ENCODE data around the gene TLL1.

DNA sequence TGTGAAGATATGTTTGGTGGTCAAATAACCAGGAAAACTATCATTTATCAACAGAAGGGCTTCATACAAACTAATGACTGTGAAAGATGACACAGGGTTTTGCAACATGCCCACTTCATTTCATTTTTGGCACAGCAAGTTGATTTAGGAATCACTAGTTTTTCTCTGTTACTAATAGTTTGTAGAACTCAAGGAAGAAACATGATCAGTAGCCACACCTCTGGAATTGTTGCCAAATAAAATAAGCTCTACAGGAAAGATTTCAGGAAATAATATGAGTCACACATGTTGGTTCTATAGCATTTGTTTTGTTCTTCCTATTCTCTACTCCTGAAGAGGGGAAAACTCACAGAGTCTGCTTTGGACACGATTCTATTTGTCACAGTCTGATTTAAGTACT is 255.4 kb downstream of the TLL1 start:
- TF ChIP-seq, protein P1, sequence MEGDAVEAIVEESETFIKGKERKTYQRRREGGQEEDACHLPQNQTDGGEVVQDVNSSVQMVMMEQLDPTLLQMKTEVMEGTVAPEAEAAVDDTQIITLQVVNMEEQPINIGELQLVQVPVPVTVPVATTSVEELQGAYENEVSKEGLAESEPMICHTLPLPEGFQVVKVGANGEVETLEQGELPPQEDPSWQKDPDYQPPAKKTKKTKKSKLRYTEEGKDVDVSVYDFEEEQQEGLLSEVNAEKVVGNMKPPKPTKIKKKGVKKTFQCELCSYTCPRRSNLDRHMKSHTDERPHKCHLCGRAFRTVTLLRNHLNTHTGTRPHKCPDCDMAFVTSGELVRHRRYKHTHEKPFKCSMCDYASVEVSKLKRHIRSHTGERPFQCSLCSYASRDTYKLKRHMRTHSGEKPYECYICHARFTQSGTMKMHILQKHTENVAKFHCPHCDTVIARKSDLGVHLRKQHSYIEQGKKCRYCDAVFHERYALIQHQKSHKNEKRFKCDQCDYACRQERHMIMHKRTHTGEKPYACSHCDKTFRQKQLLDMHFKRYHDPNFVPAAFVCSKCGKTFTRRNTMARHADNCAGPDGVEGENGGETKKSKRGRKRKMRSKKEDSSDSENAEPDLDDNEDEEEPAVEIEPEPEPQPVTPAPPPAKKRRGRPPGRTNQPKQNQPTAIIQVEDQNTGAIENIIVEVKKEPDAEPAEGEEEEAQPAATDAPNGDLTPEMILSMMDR (IDR thresholded peaks at IDR 0.05; ENCODE audit: low read depth, low read length, poor library complexity, severe bottlenecking) = no peak
- no peak for TF ChIP-seq EZH2phosphoT487 (IDR thresholded peaks at IDR 0.05; ENCODE audit: borderline replicate concordance, low read length)
